Measurements from ENCODE around the gene NAALADL2. TPM values are rescaled to one million over a fixed set of nuclear protein-coding genes. Genes with fewer than 3 reads are reported as not detected.
"Not testable (repeated sequence)": the region's sequence is repeated elsewhere in the genome, so short reads cannot be mapped to it uniquely, and the experiment has no call there.

NAALADL2 gene
- total RNA-seq, 1 donor from 2014 or later: 0.20 TPM

DNA sequence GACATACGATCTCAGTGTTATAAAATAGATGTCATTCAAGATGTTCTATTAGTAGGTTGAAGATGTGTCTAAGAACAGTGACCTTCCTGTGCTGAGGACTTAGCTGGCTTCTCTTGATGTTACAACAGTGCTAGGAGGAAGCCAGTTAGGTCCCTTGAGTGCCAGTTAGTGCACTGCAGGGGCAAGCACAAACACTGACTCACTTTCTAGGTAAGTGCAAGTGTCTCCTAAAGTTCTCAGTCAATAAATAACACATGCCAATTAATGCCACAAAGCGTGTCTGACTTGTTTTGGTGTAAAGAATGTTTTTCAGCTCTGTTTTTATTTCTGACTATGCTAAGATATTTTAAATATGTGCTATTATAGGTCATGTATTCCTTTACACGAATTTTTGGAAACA is 211.8 kb downstream of the NAALADL2 start:
- no peak for DNase-seq (ENCODE audit: low read depth in 2 of 2)

DNA sequence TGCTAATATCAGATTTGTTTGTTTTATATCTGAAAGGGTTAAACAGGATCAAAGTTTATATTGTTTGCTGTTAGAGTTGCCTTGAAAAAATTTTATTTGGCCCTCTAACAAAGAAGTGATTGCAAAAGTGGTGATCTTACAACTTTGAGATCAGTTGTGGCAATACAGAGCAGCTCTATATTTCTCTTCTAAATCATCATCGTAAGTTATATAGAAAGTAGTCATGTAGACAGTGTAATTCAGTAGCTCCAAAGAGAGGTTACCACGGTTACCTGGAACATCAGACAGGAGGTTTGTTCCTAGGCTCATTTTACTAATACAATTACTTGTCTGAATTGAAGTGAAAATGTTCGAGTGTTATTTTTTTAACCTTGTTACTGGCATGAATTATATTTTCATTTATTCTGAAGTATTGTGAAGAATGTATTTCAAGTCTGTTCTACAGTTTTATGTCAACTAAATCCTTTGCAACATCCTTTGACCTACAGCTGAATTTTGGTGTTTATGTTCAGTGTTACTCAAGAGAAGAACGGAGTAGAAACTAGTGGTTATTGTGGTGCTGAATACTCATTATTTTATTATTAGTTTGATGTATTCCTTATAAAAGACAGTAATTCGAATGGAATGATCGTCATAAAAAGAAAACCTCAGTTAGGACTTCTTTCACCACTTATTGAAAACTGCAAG is 214.2 kb downstream of the NAALADL2 start:
- no peak for DNase-seq (ENCODE audit: low read depth in 2 of 2)

DNA sequence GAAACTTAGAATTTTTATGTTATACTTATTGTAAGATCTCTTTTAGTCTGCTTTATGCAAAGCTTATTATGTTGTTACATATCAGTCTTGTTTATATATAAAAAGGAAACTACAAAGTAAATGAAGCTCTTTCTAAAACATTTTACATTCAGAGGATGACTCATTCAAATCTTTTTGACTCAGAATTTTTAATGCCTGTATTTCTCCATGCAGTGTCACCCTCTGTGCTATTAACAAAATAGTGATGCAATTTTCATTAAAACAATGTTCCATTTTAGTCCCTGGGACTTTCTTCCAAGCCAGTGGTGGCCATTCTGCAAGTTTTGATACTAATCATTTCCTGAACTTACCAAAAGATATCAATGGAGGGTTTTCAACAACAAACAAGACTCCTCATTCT is 216.1 kb downstream of the NAALADL2 start:
- DNase-seq (ENCODE audit: low read depth in 2 of 2): no peak

- no peak for DNase-seq (ENCODE audit: low read depth in 2 of 2)
These were observed 218.1 kb downstream of the NAALADL2 start for GRCh38 chr3:175077216-175077615.

GRCh38 chr3:175082631-175083030 is 223.5 kb downstream of the NAALADL2 start:
- DNase-seq (ENCODE audit: low read depth in 2 of 2): no peak

DNA sequence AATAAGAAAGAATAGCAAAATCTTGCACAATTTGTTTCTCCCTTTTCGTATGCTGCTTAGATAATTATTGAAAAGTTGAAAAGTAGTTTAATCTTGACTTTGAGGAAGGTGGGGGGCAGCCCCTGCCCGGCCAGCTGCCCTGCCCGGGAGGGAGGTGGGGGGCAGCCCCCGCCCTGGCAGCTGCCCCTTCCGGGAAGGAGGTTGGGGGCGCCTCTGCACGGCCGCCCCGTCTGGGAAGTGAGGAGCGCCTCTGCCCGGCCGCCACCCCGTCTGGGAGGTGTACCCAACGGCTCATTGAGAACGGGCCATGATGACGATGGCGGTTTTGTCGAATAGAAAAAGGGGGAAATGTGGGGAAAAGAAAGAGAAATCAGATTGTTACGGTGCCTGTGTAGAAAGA is 228.0 kb downstream of the NAALADL2 start:
- DNase-seq (ENCODE audit: low read depth in 2 of 2): not testable (repeated sequence)

DNA sequence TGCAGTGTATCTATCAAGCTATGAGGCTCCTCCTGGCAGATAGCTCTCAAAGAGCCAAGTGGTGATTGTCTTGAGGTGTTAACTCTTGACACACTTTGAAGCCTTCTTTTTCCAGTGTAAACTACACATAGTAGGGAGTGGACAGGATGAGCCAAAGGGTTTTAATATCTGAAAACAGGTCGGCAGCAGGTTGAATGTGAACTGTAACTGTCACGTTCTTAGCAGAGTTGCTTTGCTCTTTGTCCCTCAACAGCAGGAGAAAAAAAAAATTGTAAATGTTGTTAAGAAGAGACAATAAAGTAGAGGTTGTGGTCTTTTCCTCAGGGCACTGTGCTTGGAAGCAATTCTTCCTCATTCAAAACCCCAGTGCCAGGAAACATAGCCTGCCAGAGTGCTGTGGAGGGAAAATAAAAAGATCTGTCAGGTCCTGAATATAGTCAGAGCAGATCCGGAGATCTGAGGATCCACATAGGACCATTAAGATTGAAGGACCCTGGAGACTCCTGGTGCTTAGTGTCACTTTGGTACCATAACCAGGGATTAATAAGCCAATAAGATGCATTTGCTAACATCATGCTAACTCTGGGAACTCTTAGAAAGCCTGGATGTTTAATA is 229.7 kb downstream of the NAALADL2 start:
- DNase-seq (ENCODE audit: low read depth in 2 of 2): no peak

GRCh38 chr3:175091426-175092114 is 232.4 kb downstream of the NAALADL2 start:
- DNase-seq (ENCODE audit: low read depth in 2 of 2): no peak

DNA sequence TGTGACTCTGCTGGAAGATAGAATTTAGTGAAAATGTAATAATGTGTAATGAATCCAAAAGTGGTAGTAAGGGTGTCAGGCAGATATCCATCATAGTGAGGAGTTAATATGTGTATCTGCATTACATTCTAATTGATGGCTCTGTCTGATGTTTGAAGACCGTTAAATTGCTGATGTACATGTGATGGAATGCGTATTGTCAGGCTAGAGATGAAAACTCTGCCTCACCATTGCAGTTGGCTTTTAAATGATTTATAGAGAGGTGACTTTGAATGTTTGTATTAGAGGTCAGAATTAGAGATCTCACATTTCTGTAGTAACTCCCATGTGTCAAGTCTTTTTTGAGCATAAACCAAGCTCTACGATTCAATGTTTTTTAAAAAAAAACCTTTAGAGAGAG is 234.6 kb downstream of the NAALADL2 start:
- DNase-seq (ENCODE audit: low read depth in 2 of 2): no peak

GRCh38 chr3:175094344-175094743 is 235.2 kb downstream of the NAALADL2 start:
- DNase-seq (ENCODE audit: low read depth in 2 of 2): no peak

DNA sequence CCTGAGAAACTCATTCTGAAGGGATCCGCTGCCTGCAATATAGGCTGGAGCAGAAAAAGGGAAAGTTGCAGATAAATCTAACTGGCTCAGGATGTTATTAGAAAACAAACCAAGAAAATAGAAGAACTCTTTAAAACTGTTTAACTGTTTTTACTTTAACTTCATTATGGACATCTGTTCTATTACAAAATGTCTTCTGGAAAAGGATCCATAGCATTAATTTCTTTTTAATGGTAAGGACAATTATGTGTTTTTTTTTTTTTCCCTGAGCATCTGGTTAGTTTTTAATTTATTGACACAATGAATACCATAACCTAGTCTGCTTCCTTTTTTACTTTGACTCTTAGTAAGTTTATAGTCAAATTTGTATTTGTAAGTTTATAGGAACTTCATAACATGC is 239.5 kb downstream of the NAALADL2 start:
- DNase-seq (ENCODE audit: low read depth in 2 of 2): no peak

DNA sequence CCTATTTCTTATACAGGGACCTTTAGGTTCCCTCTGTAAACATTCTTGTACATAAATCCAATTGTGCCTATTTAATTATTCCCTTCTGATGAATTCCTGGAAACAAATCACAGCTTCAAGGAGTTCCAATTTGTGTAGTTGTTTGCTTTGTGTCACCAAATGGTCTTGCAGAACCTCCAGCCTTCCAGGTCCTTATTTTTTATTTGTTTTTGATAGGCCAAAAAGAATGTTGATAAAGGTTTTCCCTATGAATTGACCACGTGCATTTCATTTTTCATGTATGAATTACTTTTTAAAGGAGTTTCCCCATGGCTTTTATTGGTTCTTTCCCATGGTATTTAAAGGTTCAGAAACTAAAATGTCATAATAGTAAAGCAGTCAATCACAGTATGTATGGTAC is 243.0 kb downstream of the NAALADL2 start:
- no peak for DNase-seq (ENCODE audit: low read depth in 2 of 2)

DNA sequence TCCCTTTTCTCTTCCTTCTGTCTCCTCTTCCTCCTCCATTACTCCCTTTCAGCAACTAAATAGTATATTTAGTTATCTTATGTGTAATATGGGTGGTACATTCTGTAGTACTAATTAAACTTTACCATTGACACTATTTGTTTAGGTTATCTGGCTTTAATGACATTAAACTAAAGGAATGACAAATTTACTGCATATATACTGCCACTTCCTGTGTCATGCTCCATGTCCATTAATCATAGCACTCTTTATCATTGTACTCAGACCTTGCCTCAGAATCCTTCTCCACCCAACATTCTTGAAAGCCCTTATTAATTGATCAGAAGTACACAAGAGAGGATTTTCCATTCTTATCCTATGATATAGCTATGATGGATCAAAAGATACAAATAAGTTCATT is 244.2 kb downstream of the NAALADL2 start:
- DNase-seq (ENCODE audit: low read depth in 2 of 2): no peak

DNA sequence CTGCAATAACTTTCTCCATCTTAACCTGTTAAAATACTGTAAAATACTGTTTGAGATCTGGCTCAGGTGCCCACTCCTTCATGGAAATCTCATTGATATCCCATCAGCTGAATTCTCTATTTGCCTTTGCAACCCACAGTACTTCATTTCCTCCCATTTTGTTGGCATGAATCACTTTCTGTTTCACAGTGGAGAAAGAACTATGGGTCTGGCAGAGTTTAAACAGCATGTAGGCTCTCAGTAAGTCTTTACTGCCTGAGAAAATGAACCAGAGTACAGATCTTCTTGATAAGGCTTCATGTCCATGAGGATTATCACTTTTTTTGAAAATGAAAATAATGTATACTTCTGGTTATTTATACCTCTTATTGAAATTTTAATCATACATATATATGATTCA is 245.9 kb downstream of the NAALADL2 start:
- no peak for DNase-seq (ENCODE audit: low read depth in 2 of 2)

DNA sequence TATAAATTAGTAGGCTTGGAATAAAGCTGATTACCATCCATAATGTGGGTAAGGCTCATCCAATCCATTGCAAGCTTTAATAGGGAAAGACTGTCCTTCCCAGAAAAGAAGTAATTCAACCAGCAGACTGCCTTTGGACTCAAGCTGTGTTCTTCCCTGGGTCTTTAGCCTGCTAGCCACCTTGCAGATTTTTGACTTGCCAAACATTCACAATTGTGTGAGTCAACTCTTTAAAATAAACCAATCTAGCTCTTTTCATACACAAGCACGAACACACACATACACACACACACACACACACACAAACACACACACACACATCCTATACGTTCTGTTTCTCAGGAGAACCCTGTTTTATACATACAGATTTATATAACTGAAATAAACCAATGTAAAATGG is 248.1 kb downstream of the NAALADL2 start:
- no peak for DNase-seq (ENCODE audit: low read depth in 2 of 2)

DNA sequence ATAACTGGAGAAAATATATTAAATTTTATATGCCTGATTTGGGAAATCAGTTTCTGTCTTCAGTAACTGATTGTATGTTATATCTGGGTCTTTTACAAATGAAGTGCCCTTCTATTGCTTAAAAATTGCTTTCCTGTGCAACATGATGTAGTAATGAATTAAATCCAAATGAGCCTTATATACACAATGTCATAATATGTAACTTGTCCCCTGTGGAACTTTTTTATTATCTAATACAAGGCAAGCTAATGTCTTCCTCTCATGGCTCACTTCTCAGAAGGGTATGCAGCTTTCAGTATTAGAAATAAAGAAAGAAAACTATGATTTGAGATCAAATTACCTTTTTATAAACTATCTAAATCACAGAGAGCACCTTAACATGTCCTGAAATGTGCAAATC is 248.9 kb downstream of the NAALADL2 start:
- no peak for DNase-seq (ENCODE audit: low read depth in 2 of 2)

GRCh38 chr3:175108613-175109151 is 249.5 kb downstream of the NAALADL2 start:
- no peak for DNase-seq (ENCODE audit: low read depth in 2 of 2)

DNA sequence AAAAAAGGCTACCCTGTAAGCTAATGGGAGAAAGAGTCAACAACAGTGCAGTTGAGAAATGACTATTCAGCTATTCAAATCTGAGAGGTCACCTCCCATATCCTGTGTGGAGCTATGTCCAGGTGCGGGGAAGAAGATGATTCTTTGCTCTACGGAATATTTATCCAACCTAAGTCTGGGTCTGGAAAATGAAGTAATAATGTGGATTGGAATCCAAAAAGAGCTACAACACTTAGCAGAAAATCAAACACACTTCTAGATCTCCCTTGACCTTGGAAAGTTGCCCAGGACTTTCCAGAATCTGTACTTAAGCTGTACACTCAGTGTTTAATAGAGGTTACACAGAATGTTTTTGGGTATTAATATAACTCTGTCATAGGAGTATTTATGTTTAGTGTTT is 251.9 kb downstream of the NAALADL2 start:
- no peak for DNase-seq (ENCODE audit: low read depth in 2 of 2)

DNA sequence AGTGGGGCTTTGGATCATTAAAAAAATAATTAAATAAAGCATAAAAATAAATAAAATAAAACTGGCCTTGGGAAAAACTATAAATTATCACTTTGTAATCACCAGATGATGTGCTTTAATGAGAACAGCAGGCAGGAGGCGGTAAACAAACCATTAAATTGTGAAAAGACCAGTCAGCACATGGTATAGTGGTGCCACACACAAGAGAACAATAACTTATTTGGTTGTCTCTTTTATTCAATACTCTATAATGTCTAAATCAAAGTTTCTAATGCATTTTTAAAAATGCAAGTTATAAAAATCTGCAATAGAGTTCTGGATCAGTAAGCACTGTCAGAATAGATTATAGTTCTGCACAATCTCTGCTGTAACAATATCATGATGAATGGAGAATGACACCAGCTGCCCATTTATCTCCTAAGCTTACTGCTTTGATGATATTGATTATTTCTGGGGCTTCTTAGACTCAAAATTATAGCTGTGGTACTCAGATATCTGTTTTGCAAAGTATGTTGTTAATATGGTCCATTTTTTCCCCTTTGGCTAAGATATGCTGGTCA is 259.3 kb downstream of the NAALADL2 start:
- no peak for DNase-seq (ENCODE audit: low read depth in 2 of 2)

DNA sequence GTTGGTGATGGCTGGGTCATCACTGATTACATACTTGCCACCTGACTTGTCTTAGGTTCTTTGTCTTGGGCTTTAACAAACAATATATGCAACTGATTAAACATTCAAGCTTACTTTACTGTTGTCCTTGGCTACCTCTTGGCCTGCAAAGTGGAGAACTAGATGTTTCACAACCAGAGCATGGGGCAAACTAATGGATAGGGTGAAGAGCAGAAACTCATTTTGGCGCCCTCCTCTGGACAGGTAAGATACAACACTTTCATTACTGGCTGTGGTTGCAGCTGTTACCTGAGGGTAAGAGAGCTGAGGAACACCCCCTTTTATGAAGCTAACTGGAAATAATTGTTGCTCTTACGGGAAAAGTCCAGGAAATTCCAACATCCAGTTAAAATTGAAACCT is 262.1 kb downstream of the NAALADL2 start:
- DNase-seq (ENCODE audit: low read depth in 2 of 2): no peak

- no peak for DNase-seq (ENCODE audit: low read depth in 2 of 2)
These were observed 268.0 kb downstream of the NAALADL2 start for GRCh38 chr3:175127075-175127662.

DNA sequence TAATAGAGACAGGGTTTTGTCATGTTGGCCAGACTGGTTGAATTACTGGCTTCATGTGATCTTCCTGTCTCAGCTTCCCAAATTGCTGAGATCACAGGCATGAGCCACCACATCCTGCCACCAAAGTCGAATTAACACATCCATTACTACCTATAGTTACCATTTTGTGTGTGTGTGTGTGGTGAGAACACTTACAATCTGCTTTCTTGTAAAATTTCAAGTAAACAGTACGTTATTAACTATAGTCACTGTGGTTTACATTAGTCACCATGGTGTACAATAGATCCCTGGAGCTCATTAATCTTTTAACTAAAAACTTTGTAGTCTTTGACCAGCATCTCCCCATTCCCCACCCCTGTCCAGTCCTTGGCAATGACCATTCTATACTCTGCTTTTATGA is 270.0 kb downstream of the NAALADL2 start:
- DNase-seq (ENCODE audit: low read depth in 2 of 2): no peak
